HepG2 (cell line): ENCODE data around the gene SPP1. TPM values are rescaled to one million over a fixed set of nuclear protein-coding genes. Genes with fewer than 3 reads are reported as not detected.

ENCODE experiments used
- ATAC-seq: fragments of 200-7000 bp; cut with Tn5 transposase; 3 replicates; pipeline ENCODE4 v1.9.1; 2020; ENCODE audit warnings: mild to moderate bottlenecking, moderate library complexity
- BruUV-seq: library from RNA; stranded (reverse); fragments of 400-500 nt; replicated peaks from 2 replicates; lab custom pipeline; 2021; lab: Mats Ljungman, UMichigan
- CTCF ChIA-PET: fragments of 300-600 bp; formaldehyde crosslinking; extraction: SDS; loops from one replicate; lab custom pipeline; 2021; ENCODE audit warnings: low total read pairs, inconsistent platforms, low intra/inter-chr PET ratio; lab: Yijun Ruan, JAX
- POLR2A ChIA-PET: fragments of 350-600 bp; sonication (Branson Sonifier 250); formaldehyde crosslinking; loops from one replicate; lab custom pipeline; 2020; ENCODE audit warnings: antibody characterized with exemption, inconsistent platforms; lab: Yijun Ruan, JAX
- DNase-seq: peaks from one replicate; pipeline ENCODE4 v3.0.0-alpha.2; 2015; ENCODE audit warnings: low spot score
- FAIRE-seq: peaks from 3 replicates; lab custom pipeline; 2011; peaks lifted over from hg19 to GRCh38; lab: Jason Lieb, UNC
- H2AFZ ChIP-seq: one replicate; pipeline ENCODE4 v1.6.1; 2011; ENCODE audit warnings: low read length, inconsistent platforms
- H3K27ac ChIP-seq: fragments of 300-600 bp; 3 replicates; pipeline ENCODE4 v1.8.0; 2011; ENCODE audit warnings: mixed run types, mild to moderate bottlenecking, mixed read lengths, low read length, inconsistent platforms; ENCODE audit not compliant: insufficient read depth; ENCODE audit errors: extremely low read length
- H3K27me3 ChIP-seq, 2 experiments: fragments of 200-600 bp in 1 of 2; 2 replicates in 1 of 2; 3 replicates in 1 of 2; pipeline versions ENCODE4 v1.6.0 to v1.8.0; 2011; ENCODE audit warnings: low read length in 2 of 2, mild to moderate bottlenecking in 2 of 2, moderate library complexity in 2 of 2, inconsistent platforms in 1 of 2; ENCODE audit not compliant: insufficient read depth in 2 of 2, control insufficient read depth in 1 of 2
- H3K36me3 ChIP-seq, 2 experiments: fragments of 200-600 bp in 1 of 2; replicated peaks in 1 of 2; 2 replicates in 1 of 2; 3 replicates in 1 of 2; pipeline versions ENCODE4 v1.5.1 to v1.8.0; 2011; ENCODE audit warnings: low read length in 2 of 2, inconsistent platforms in 1 of 2; ENCODE audit not compliant: insufficient read depth in 2 of 2, control insufficient read depth in 1 of 2
- H3K4me1 ChIP-seq: 2 replicates; pipeline ENCODE4 v1.5.1; 2012; ENCODE audit warnings: low read length, inconsistent platforms; ENCODE audit not compliant: insufficient read depth
- H3K4me2 ChIP-seq: 2 replicates; pipeline ENCODE4 v1.6.0; 2011; ENCODE audit warnings: low read depth, low read length, inconsistent platforms
- H3K4me3 ChIP-seq, 3 experiments: fragments of 200-600 bp in 1 of 3; sonication (generic), shearing (Covaris generic) in 1 of 3; replicated peaks in 1 of 3; 2 replicates each; pipeline ENCODE4 v1.5.1; 2011 to 2016; ENCODE audit warnings: low read length in 3 of 3, inconsistent platforms in 2 of 3, low read depth in 2 of 3, mild to moderate bottlenecking in 2 of 3, control low read depth in 1 of 3, mixed read lengths in 1 of 3; ENCODE audit not compliant: insufficient read depth in 1 of 3
- H3K79me2 ChIP-seq: one replicate; pipeline ENCODE4 v1.6.1; 2011; ENCODE audit warnings: low read length, inconsistent platforms; ENCODE audit not compliant: insufficient read depth
- H3K9ac ChIP-seq: 2 replicates; pipeline ENCODE4 v1.6.0; 2011; ENCODE audit warnings: mild to moderate bottlenecking, low read depth, low read length, inconsistent platforms; ENCODE audit not compliant: insufficient read depth
- H3K9me3 ChIP-seq: 2 replicates; pipeline ENCODE4 v1.5.1; 2012; ENCODE audit warnings: mild to moderate bottlenecking, low read length
- H4K20me1 ChIP-seq: 2 replicates; pipeline ENCODE4 v1.6.0; 2011; ENCODE audit warnings: inconsistent platforms, mild to moderate bottlenecking, low read length, moderate library complexity; ENCODE audit not compliant: insufficient read depth
- ELF1 ChIP-seq: sonication (generic); formaldehyde crosslinking; IDR thresholded peaks from 2 replicates; pipeline ENCODE4 v1.4.0; 2020; ENCODE audit warnings: missing genetic modification reagents
- ETV5 ChIP-seq: IDR thresholded peaks from 2 replicates; pipeline ENCODE4 v1.6.1; 2018; ENCODE audit warnings: missing biosample characterization, missing genetic modification reagents, inconsistent platforms, borderline replicate concordance
- GZF1 ChIP-seq: sonication (generic); formaldehyde crosslinking; IDR thresholded peaks from 2 replicates; pipeline ENCODE4 v1.5.1; 2020; ENCODE audit warnings: mild to moderate bottlenecking, missing genetic modification reagents
- NFE2L2 ChIP-seq: fragments of 150-350 bp; IDR thresholded peaks from 2 replicates; pipeline ENCODE4 v1.6.1; 2014; ENCODE audit warnings: low read length
- NFIB ChIP-seq: sonication (generic); formaldehyde crosslinking; IDR thresholded peaks from 2 replicates; pipeline ENCODE4 v1.9.0; 2021; ENCODE audit warnings: missing genetic modification reagents, mild to moderate bottlenecking, borderline replicate concordance
- NFIC ChIP-seq: IDR thresholded peaks from 2 replicates; pipeline ENCODE4 v1.6.1; 2012; ENCODE audit warnings: mild to moderate bottlenecking, low read length, inconsistent platforms
- SALL2 ChIP-seq: sonication (generic); formaldehyde crosslinking; IDR thresholded peaks from 2 replicates; pipeline ENCODE4 v1.8.1; 2023; ENCODE audit warnings: mild to moderate bottlenecking, missing genetic modification reagents, inconsistent platforms
- SIX1 ChIP-seq: sonication (generic); formaldehyde crosslinking; IDR thresholded peaks from 2 replicates; pipeline ENCODE4 v1.4.0; 2020; ENCODE audit warnings: missing genetic modification reagents, borderline replicate concordance
- TERF1 ChIP-seq: sonication (generic); formaldehyde crosslinking; IDR thresholded peaks from 2 replicates; pipeline ENCODE4 v1.8.0; 2022; ENCODE audit warnings: mild to moderate bottlenecking, missing genetic modification reagents, moderate library complexity
- USF2 ChIP-seq, 2 experiments: sonication (generic) in 1 of 2; formaldehyde crosslinking in 1 of 2; IDR thresholded peaks; 2 replicates each; pipeline versions ENCODE4 v1.5.1 to v1.6.1; 2011 to 2020; ENCODE audit warnings: borderline replicate concordance in 1 of 2, low read depth in 1 of 2, low read length in 1 of 2, mild to moderate bottlenecking in 1 of 2, missing genetic modification reagents in 1 of 2, moderate library complexity in 1 of 2
- ZBTB2 ChIP-seq: sonication (generic); formaldehyde crosslinking; IDR thresholded peaks from 2 replicates; pipeline ENCODE4 v1.8.0; 2022; ENCODE audit warnings: low read depth, missing genetic modification reagents
- ZBTB43 ChIP-seq: sonication (generic); formaldehyde crosslinking; conservative IDR thresholded peaks from 2 replicates; pipeline ENCODE4 v1.4.0; 2020; ENCODE audit warnings: missing genetic modification reagents
- ZNF33A ChIP-seq: sonication (generic); formaldehyde crosslinking; IDR thresholded peaks from 2 replicates; pipeline ENCODE4 v1.5.1; 2020; ENCODE audit warnings: missing genetic modification reagents, mild to moderate bottlenecking, moderate library complexity, borderline replicate concordance
- ZNF572 ChIP-seq: sonication (generic); formaldehyde crosslinking; IDR thresholded peaks from 2 replicates; pipeline ENCODE4 v1.5.1; 2020; ENCODE audit warnings: mild to moderate bottlenecking, missing genetic modification reagents
- ZNF619 ChIP-seq: sonication (generic); formaldehyde crosslinking; IDR thresholded peaks from 2 replicates; pipeline ENCODE4 v1.4.0; 2020; ENCODE audit warnings: mild to moderate bottlenecking, missing genetic modification reagents
- ZNF790 ChIP-seq: sonication (generic); formaldehyde crosslinking; IDR thresholded peaks from 2 replicates; pipeline ENCODE4 v1.8.0; 2022; ENCODE audit warnings: missing genetic modification reagents, mild to moderate bottlenecking, borderline replicate concordance
- ZNF83 ChIP-seq: sonication (generic); formaldehyde crosslinking; IDR thresholded peaks from 2 replicates; pipeline ENCODE4 v1.4.0; 2020; ENCODE audit warnings: missing genetic modification reagents, mild to moderate bottlenecking, borderline replicate concordance
- WGBS: methylation state at CpG from one replicate; pipeline ENCODE4 v1.1.6; 2017; ENCODE audit warnings: low lambda C conversion rate; 5-methylcytosine and 5-hydroxymethylcytosine counted together
- in situ Hi-C: cut with HindIII; loops from 2 replicates; pipeline ENCODE4 v1.10.0; 2017; ENCODE audit warnings: low pct_unique_long_range_greater_than_20kb; ENCODE audit not compliant: extremely low pct_ligation_motif_present
- intact Hi-C: fragments of 100-400 bp; cut with micrococcal nuclease; formaldehyde crosslinking; loops from one replicate; pipeline ENCODE4 v1.10.0; 2022; ENCODE audit not compliant: unreplicated experiment
- polyA plus RNA-seq, 8 experiments: library from polyadenylated mRNA; depleted of rRNA in 3 of 8; stranded (reverse) in 7 of 8; unstranded in 1 of 8; fragments of >200 nt; fragmentation: Illumina TruSeq in 4 of 8; extraction: Trizol in 4 of 8; gene quantifications; 2 replicates each; pipeline versions ENCODE4 v1.2.1 to v1.2.3, GENCODE V29; 2011 to 2016; ENCODE audit warnings: low read depth in 4 of 8, missing spikeins in 1 of 8, mixed read lengths in 1 of 8; ENCODE audit not compliant: insufficient read depth in 1 of 8
- total RNA-seq, 5 experiments: library from RNA; depleted of rRNA; stranded (reverse); fragments of >200 nt; fragmentation: Illumina TruSeq; extraction: Trizol; gene quantifications; 2 replicates each; pipeline ENCODE4 v1.2.3, GENCODE V29; 2016; ENCODE audit warnings: low read depth in 1 of 5

The SPP1 gene
- total and polyA plus RNA-seq, 2 of the 13 experiments (the other 11 are each of a cell fraction or from before 2014, with no cell fraction given) = 682 to 788 TPM

GRCh38 chr4:88008743-88009171 is 33.2 kb downstream of the SPP1 start:
- no peak overlapping the region for H3K27ac ChIP-seq
- peaks cover 55% of the 10 kb centered on the region for H3K4me1 ChIP-seq
- CTCF ChIA-PET = no interaction called here
- BruUV-seq = no TSS peak
- H3K79me2 ChIP-seq = peaks cover 12% of the 10 kb centered on the region
- H3K9me3 ChIP-seq = no peaks in the 10 kb centered on the region
- POLR2A ChIA-PET = no interaction called here
- TF ChIP-seq GZF1 (CRISPR knock-in tag) (no peak), USF2 (IDR thresholded peaks at IDR 0.05; ENCODE audit: low read depth, low read length) (no peak), USF2 (CRISPR knock-in tag; IDR thresholded peaks at IDR 0.05; ENCODE audit: borderline replicate concordance) (no peak), ZNF619 (CRISPR knock-in tag) (no peak), NFE2L2 (no peak), NFIC (no peak), ELF1 (no peak), NFIB (CRISPR knock-in tag) (no peak), ZNF572 (CRISPR knock-in tag) (no peak), TERF1 (CRISPR knock-in tag) (no peak), ZNF790 (no peak), ZBTB2 (CRISPR knock-in tag) (no peak), ZNF83 (no peak), SALL2 (CRISPR knock-in tag) (no peak), ZNF33A (CRISPR knock-in tag) (no peak), ETV5 (CRISPR knock-in tag) (no peak), SIX1 (no peak), ZBTB43 (CRISPR knock-in tag) (no peak)
- H4K20me1 ChIP-seq = no peaks in the 10 kb centered on the region
- H3K4me3 ChIP-seq = peak overlapping the region; percentile 70 to 84 (median 75); a peak in 5 of 6 replicates
- DNase-seq (no peak), ATAC-seq (no peak), FAIRE-seq (peak; percentile 39)
- H3K4me2 ChIP-seq = peak overlapping the region; percentile 82
- peaks cover 4 to 25% of the 10 kb centered on the region in 2 experiments for H3K27me3 ChIP-seq
- H3K9ac ChIP-seq = peak overlapping the region; percentile 26; the same call in 1 of the 2 replicates
- in situ Hi-C loops = no loop called here
- no peak overlapping the region for H2AFZ ChIP-seq
- H3K36me3 ChIP-seq = no peaks in the 10 kb centered on the region
- 21% methylated on average over 5 of the region's 5 CpGs for WGBS
- intact Hi-C loops = no loop called here
